ENCODE data around the gene PCBP3.
"Not testable (repeated sequence)": the region's sequence is repeated elsewhere in the genome, so short reads cannot be mapped to it uniquely, and the experiment has no call there.

PCBP3 gene

DNA sequence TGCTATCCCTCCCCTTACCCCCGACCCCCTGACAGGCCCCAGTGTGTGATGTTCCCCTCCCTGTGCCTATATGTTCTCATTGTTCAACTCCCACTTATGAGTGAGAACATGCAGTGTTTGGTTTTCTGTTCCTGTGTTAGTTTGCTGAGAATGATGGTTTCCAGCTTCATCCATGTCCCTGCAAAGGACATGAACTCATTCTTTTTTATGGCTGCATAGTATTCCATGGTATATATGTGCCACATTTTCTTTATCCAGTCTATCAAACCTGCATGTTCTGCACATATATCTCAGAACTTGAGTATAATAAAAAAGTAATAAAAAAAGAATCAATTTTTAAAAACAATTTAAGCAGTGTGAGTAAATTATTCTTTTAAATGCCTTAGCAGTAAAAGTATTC is 76.7 kb downstream of the PCBP3 start:
- not testable (repeated sequence) for H3K27me3 ChIP-seq (ENCODE audit: insufficient read depth, low read length); H3K4me1 ChIP-seq (ENCODE audit: insufficient read depth, low read length); H3K36me3 ChIP-seq (ENCODE audit: insufficient read depth, low read length); H3K9me3 ChIP-seq (ENCODE audit: low read length); H3K4me3 ChIP-seq (ENCODE audit: low read length); H2AFZ ChIP-seq (ENCODE audit: low read depth, low read length)

DNA sequence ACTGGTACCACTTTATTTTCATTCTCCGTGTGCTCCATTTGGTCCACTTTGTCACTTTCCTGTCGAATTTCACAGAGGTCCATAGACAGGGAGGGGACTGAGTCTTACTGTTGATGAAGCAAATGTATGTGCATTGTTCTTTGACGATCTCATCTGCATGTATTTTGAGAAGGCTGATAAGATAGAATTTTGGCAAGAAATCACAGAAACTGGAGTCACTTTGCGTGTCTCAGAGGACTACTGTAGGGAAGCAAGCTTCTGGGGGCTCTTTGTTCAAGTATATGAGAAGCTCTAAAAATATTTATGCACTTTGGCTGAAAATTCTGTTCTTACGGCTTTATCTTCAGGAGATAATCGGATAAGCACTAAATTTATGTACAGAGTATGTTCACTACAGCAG is 78.1 kb downstream of the PCBP3 start:
- no peak overlapping the region for H2AFZ ChIP-seq (ENCODE audit: low read depth, low read length)
- no peaks in the 10 kb centered on the region for H3K9me3 ChIP-seq (ENCODE audit: low read length)
- H3K36me3 ChIP-seq (ENCODE audit: insufficient read depth, low read length), result no peaks in the 10 kb centered on the region
- H3K4me1 ChIP-seq (ENCODE audit: insufficient read depth, low read length), result no peaks in the 10 kb centered on the region
- H3K27me3 ChIP-seq (ENCODE audit: insufficient read depth, low read length), result peaks cover 3% of the 10 kb centered on the region
- H3K4me3 ChIP-seq (ENCODE audit: low read length), result no peak overlapping the region

DNA sequence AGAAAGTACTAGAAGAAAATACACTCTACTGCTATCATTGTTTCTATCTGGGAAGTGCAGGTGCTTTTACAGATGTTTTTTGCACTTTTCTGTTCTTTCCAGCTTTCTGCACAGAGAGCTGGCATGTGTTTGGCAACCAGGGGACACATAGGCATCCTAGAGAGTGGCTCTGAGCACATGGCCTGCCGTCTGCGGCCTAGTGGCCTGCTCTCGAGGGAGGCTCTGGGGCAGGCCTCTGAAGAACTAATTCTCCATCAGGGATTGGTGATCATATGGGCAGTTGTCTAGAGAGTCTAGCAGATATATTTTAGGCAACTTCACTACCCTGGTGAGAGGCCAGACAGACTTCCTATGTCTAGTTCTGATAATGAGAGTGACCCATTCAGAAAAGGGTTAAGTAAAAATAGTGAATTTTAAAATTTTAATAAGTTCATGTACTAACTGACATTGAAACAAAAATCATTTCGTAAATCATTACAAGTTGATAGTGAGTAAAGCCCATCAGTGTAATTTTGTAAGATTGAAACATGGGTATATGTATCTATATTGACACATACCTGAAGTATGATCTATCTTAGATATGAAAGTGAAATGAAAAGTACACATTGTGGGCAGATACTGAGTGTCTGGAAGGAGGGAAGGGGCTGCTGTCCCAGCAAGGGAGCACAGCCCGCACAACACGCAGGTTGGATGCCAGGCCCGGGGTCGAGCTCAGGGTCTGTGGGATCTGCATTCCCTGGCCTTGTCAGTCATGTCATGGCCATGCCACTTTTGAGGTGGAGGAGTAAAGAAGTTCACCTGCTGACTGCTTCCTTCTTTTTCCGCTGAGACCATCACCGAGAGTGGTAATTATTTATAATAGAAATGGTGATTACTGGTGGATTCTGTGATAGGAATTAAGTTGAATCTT is 79.8 kb downstream of the PCBP3 start:
- no peaks in the 10 kb centered on the region for H3K4me1 ChIP-seq (ENCODE audit: insufficient read depth, low read length)
- H3K9me3 ChIP-seq (ENCODE audit: low read length), result no peaks in the 10 kb centered on the region
- H2AFZ ChIP-seq (ENCODE audit: low read depth, low read length), result no peak overlapping the region

DNA sequence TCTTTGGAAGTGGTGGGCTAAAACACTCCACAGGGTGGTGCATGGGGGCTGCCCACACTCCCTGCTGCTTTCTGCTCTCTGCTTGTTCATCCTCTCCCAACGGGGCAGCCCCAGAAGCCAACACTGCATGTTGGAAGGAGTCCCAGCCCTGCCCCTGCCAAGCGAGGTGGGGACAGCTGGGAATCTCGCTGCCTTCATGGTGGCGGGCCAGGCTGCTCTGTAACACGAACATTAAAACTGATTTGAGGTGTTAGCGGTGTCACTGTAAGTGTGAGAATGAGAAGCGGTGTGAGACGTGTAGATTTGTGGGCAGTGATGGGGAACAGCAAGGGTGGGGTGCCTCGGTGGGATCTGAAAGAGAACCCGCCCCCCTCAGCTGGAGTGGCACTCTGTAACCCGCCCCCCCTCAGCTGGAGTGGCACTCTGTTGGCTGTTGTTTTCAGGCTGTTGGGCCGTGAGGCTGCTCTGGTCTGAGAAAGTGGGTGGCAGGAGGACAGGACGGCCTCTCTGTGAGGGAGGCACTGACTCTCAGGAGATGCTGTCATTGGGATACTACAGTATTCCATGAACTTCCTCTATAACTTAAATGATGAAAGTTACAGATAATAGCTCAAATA is 80.9 kb downstream of the PCBP3 start:
- peaks cover 3% of the 10 kb centered on the region for H3K27me3 ChIP-seq (ENCODE audit: insufficient read depth, low read length)
- no peak overlapping the region for H2AFZ ChIP-seq (ENCODE audit: low read depth, low read length)

More for the DNA sequence above, 79.8 kb downstream of the PCBP3 start:
- H3K4me3 ChIP-seq (ENCODE audit: low read length), result no peak overlapping the region
- peaks cover 3% of the 10 kb centered on the region for H3K27me3 ChIP-seq (ENCODE audit: insufficient read depth, low read length)
- no peaks in the 10 kb centered on the region for H3K36me3 ChIP-seq (ENCODE audit: insufficient read depth, low read length)

DNA sequence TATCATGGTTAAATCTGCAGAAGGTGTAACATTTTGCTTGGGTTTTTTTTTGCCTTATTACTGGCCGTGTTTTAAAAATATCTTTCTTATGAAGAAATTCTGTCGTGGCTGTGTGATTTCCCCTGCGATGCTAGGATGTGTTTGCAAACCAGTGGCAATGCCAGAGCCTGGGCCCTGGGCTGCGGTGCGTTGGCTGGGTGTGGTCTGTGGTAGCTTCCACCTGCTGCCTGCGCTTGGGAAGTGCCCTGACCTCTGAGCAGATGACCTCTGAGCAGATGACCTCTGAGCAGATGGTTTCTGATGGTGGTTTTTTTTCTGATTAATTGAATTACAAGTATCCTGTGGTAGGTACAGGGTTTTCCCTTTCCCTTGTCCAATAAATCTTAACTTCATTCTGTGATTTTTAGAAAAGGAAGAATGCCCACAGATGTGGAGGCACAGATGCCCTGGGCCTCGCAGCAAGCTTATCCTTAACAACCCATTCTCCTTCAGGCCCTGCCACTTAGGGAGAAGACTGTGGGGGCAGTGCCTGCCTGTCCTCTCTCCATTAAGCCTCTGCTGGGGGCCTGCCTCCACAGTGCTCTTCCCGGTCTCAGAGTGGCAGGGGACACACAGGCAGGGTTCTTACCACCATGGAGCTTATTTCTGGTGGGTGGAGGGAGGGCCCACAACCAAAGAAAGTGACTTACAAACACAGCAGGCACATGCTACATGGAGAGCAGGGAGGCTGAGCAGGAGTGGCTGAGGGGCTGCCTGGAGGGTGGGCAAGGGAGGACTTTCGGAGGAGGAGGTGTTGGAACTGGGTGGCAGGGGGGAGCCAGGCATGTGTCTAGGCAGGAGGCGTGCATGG is 81.7 kb downstream of the PCBP3 start:
- no peak overlapping the region for H3K4me3 ChIP-seq (ENCODE audit: low read length)
- H2AFZ ChIP-seq (ENCODE audit: low read depth, low read length), result no peak overlapping the region
- peaks cover 3% of the 10 kb centered on the region for H3K27me3 ChIP-seq (ENCODE audit: insufficient read depth, low read length)
- H3K9me3 ChIP-seq (ENCODE audit: low read length), result no peaks in the 10 kb centered on the region
- no peaks in the 10 kb centered on the region for H3K36me3 ChIP-seq (ENCODE audit: insufficient read depth, low read length)
- H3K4me1 ChIP-seq (ENCODE audit: insufficient read depth, low read length), result no peaks in the 10 kb centered on the region

More for the DNA sequence above, 80.9 kb downstream of the PCBP3 start:
- H3K4me1 ChIP-seq (ENCODE audit: insufficient read depth, low read length), result no peaks in the 10 kb centered on the region
- H3K9me3 ChIP-seq (ENCODE audit: low read length), result no peaks in the 10 kb centered on the region
- no peaks in the 10 kb centered on the region for H3K36me3 ChIP-seq (ENCODE audit: insufficient read depth, low read length)
- no peak overlapping the region for H3K4me3 ChIP-seq (ENCODE audit: low read length)

DNA sequence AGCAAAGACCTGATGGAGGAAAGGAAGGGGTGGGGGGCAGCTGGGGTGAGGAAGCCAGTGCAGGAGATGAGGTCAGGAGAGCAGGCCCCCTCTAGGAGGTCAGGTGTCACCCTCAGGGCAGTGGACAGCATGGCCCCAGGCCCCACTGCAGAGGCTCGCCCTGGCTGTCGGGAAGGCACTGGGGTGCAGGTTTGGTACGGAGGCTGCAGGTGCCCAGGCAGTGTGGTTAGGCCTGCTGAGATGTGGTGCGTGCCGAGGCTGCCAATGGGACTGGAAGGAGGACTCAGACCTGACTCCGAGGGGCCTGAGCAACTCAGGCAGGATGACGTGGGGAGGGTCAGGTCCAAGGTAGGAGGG is 82.3 kb downstream of the PCBP3 start:
- Histone ChIP-seq H3K27me3 (ENCODE audit: insufficient read depth, low read length) (peaks cover 3% of the 10 kb centered on the region), H3K4me3 (ENCODE audit: low read length) (no peak overlapping the region), H3K36me3 (ENCODE audit: insufficient read depth, low read length) (no peaks in the 10 kb centered on the region), H3K9me3 (ENCODE audit: low read length) (no peaks in the 10 kb centered on the region), H3K4me1 (ENCODE audit: insufficient read depth, low read length) (no peaks in the 10 kb centered on the region), H2AFZ (ENCODE audit: low read depth, low read length) (no peak overlapping the region)

DNA sequence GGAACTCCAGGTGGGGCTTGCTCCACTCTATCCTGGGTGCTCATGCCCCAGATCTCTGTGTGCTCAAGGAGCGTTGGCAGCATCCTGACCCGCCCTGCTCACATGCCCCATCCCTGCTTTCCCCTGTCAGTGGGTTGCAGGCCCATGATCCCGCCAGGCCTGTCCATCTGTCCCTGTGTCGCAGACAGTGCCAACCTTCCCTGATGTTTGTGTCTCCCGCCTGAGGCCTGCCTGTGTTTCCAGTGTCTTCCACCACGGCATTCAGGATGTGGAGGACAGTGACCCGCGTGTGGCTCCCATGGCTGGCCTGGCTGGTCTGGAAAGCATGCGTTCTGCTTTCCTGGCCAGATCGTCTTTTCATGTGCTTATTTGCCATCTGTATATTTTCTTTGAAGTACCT is 82.9 kb downstream of the PCBP3 start:
- Histone ChIP-seq H3K27me3 (ENCODE audit: insufficient read depth, low read length) (peaks cover 3% of the 10 kb centered on the region), H2AFZ (ENCODE audit: low read depth, low read length) (no peak overlapping the region), H3K4me3 (ENCODE audit: low read length) (no peak overlapping the region), H3K36me3 (ENCODE audit: insufficient read depth, low read length) (no peaks in the 10 kb centered on the region), H3K4me1 (ENCODE audit: insufficient read depth, low read length) (no peaks in the 10 kb centered on the region), H3K9me3 (ENCODE audit: low read length) (no peaks in the 10 kb centered on the region)

DNA sequence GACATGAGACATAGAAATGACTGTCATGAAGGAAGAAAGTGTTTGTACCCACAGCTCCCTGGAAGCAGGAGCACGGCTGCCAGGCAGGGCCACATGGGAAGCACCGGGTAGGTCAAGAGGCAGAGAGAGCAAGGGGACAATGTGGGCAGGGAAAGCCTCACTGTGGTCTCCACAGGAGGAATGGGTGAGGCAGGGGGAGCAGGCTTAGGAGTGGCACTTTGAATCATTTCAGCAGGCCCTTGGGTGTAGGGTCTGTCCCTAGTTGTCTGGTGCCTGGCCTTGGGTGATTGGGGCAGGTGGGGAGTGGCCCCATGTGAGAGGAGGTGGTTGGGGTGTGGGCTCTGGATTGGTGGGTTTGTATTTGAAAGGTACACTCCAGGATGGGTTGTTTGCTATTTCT is 83.9 kb downstream of the PCBP3 start:
- Histone ChIP-seq H2AFZ (ENCODE audit: low read depth, low read length) (no peak overlapping the region), H3K4me1 (ENCODE audit: insufficient read depth, low read length) (no peaks in the 10 kb centered on the region), H3K36me3 (ENCODE audit: insufficient read depth, low read length) (no peaks in the 10 kb centered on the region), H3K4me3 (ENCODE audit: low read length) (no peak overlapping the region), H3K27me3 (ENCODE audit: insufficient read depth, low read length) (peaks cover 3% of the 10 kb centered on the region), H3K9me3 (ENCODE audit: low read length) (no peaks in the 10 kb centered on the region)

DNA sequence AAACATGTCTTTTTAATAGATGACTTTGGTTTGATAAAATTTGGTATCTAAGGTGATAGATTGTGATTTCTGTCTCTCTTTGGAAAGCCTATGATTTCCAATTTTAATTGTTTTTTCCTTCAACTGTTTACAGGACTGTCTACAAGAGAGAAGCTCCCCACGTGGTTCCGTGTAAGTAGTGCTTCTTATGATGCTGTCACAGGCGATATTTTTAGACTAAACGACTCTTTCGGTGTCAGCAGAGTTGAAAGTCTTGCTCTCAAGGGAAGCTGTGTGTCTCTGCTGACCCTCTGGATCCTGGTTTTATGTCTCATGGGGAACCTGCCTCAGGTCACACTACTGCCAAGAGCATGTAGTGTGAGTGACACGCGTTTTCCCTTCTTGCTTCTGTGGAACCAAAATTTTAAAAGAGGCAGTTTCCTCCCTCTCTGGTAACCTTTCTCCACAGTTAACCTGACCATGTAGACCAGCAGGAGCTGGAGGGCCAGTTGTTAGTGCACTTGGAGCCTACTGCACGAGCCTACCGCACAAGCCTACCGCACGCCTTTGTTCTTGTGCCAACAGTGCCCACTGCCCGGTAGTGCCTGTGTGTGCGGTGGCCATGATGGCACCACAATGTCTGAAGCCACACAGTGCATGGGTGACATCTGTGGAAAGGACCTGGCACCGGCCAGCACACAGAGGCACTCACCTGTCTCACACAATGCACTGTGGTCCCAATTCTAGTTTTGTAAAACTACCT is 91.9 kb downstream of the PCBP3 start:
- H2AFZ ChIP-seq (ENCODE audit: low read depth, low read length), result no peak overlapping the region
- no peaks in the 10 kb centered on the region for H3K4me1 ChIP-seq (ENCODE audit: insufficient read depth, low read length)
- H3K4me3 ChIP-seq (ENCODE audit: low read length), result no peak overlapping the region
- no peaks in the 10 kb centered on the region for H3K27me3 ChIP-seq (ENCODE audit: insufficient read depth, low read length)
- no peaks in the 10 kb centered on the region for H3K36me3 ChIP-seq (ENCODE audit: insufficient read depth, low read length)
- no peaks in the 10 kb centered on the region for H3K9me3 ChIP-seq (ENCODE audit: low read length)

DNA sequence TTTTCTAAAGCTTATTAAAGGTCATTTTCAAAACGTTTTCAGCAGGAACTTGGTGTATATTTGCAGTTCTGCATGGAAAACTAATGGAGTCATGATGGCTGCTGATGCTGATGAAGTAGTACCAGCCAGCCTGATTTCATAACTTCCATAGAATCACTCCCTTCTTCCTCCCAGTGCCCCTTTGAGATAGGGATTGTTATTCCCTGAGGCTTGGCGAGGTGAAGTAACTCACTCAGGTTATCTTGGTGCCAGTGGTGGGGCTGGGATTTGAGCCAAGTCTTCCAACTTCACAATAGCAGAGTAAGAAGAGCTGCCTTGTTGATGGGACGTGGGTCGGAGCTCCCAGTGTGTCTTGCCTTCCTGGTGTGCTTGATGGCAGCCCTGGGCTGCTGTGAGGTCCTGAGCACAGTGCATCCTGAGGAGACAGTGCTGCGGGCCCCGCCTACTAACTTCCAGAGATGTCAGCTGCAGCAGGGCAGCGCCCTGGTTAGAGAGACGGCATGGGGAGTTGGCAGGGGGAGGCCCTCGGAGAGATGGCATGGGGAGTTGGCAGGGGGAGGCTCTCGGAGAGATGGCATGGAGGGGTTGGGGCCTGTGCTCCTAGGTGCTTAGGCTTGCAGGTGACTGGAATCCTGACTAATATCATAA is 92.6 kb downstream of the PCBP3 start:
- H3K27me3 ChIP-seq (ENCODE audit: insufficient read depth, low read length), result no peaks in the 10 kb centered on the region
- H3K4me3 ChIP-seq (ENCODE audit: low read length), result no peak overlapping the region
- no peak overlapping the region for H2AFZ ChIP-seq (ENCODE audit: low read depth, low read length)
- H3K4me1 ChIP-seq (ENCODE audit: insufficient read depth, low read length), result no peaks in the 10 kb centered on the region
- H3K36me3 ChIP-seq (ENCODE audit: insufficient read depth, low read length), result no peaks in the 10 kb centered on the region
- no peaks in the 10 kb centered on the region for H3K9me3 ChIP-seq (ENCODE audit: low read length)

DNA sequence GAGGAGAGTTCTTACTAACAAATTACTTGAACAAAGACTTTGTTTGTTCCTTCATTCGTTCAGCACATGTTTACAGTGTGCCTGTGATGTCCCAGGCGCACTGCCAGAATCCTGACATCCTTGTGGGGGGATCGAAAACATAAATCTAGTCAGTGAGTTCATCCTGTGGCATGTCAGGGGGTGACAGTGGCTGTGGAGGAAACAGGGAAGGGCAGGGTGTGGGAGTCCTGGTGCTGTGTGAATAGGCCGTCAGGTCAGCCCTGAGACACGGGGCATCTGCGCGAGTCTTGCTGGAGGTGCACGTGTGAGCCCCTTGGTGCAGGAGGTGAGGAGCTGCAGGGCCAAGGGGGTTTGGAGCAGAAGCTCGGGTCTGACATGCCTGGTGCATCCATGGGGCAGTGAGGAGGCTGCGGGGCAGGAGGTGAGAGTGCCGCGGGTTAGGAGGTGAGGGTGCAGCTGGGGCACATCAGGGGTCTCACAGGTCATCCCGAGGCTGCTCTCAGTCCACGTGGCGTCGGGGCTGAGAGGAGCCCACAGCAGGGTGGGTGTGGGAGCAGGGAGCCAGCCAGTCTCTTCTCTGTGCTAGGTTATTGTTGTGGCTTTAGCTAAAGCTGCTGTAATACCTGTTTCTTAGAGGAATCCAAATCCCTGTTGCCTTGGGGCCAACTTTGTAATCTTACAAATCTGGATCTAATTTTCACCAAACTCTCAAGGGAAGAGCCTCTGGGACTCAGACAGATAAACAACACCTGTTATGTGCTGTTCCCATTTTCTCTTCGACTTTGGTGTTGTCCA is 93.4 kb downstream of the PCBP3 start:
- no peaks in the 10 kb centered on the region for H3K27me3 ChIP-seq (ENCODE audit: insufficient read depth, low read length)
- H3K36me3 ChIP-seq (ENCODE audit: insufficient read depth, low read length), result no peaks in the 10 kb centered on the region

More for the DNA sequence above, 93.4 kb downstream of the PCBP3 start:
- no peak overlapping the region for H3K4me3 ChIP-seq (ENCODE audit: low read length)
- no peaks in the 10 kb centered on the region for H3K4me1 ChIP-seq (ENCODE audit: insufficient read depth, low read length)
- no peaks in the 10 kb centered on the region for H3K9me3 ChIP-seq (ENCODE audit: low read length)
- H2AFZ ChIP-seq (ENCODE audit: low read depth, low read length), result no peak overlapping the region

Measured in neuron (in vitro differentiated cells).